ENCODE measurements around the gene C15orf40.
"Not testable (repeated sequence)": the region's sequence is repeated elsewhere in the genome, so short reads cannot be mapped to it uniquely, and the experiment has no call there.

C15orf40 gene

GRCh38 chr15:82952158-82953081 lies 59.0 kb downstream of the C15orf40 start, which contains the start of gene HOMER2:
HOMER2 (minus strand) TSS chr15:82952720; CDS start chr15:82952535, 185 bp downstream.
- no peak for DNase-seq (ENCODE audit: low spot score)

GRCh38 chr15:82951472-82952157 lies 59.8 kb downstream of the C15orf40 start:
- no peak for DNase-seq (ENCODE audit: low spot score)

GRCh38 chr15:82950746-82951370 lies 60.6 kb downstream of the C15orf40 start:
- peak; percentile 75 for DNase-seq (ENCODE audit: low spot score)

GRCh38 chr15:82950295-82950694 lies 61.1 kb downstream of the C15orf40 start:
- DNase-seq (ENCODE audit: low spot score): peak; percentile 14

GRCh38 chr15:82946155-82946701 lies 65.2 kb downstream of the C15orf40 start:
- DNase-seq (ENCODE audit: low spot score): no peak

- no peak for DNase-seq (ENCODE audit: low spot score)
Measured at GRCh38 chr15:82945326-82945725, 66.1 kb downstream of the C15orf40 start.

- no peak for DNase-seq (ENCODE audit: low spot score)
Measured at GRCh38 chr15:82944821-82945220, 66.6 kb downstream of the C15orf40 start.

GRCh38 chr15:82944056-82944455 lies 67.4 kb downstream of the C15orf40 start:
- DNase-seq (ENCODE audit: low spot score): no peak

GRCh38 chr15:82943176-82943575 lies 68.3 kb downstream of the C15orf40 start:
- DNase-seq (ENCODE audit: low spot score): no peak

- no peak for DNase-seq (ENCODE audit: low spot score)
Measured at GRCh38 chr15:82942691-82943090, 68.7 kb downstream of the C15orf40 start.

- DNase-seq (ENCODE audit: low spot score): not testable (repeated sequence)
Measured at GRCh38 chr15:82939678-82940077, 71.8 kb downstream of the C15orf40 start.

Measured in SW480 (cell line).